ENCODE data around the gene ZSWIM1.

ZSWIM1 gene

GRCh38 chr20:45921337-45922189 lies 40.5 kb downstream of the ZSWIM1 start:
- Histone ChIP-seq H4K20me1 (ENCODE audit: insufficient read depth, low read length) (no peaks in the 10 kb centered on the region), H3K27ac (ENCODE audit: low read length) (no peak overlapping the region)
- TF ChIP-seq EZH2phosphoT487 (IDR thresholded peaks at IDR 0.05; ENCODE audit: low read length), result no peak
- no peak for TF ChIP-seq EZH2 (optimal IDR thresholded peaks at IDR 0.05; ENCODE audit: low read depth, low read length)
- TF ChIP-seq CTCF (IDR thresholded peaks at IDR 0.05; ENCODE audit: low read length), result no peak

GRCh38 chr20:45924391-45925261 lies 43.6 kb downstream of the ZSWIM1 start:
- no peaks in the 10 kb centered on the region for H4K20me1 ChIP-seq (ENCODE audit: insufficient read depth, low read length)
- no peak for TF ChIP-seq EZH2 (optimal IDR thresholded peaks at IDR 0.05; ENCODE audit: low read depth, low read length)
- TF ChIP-seq CTCF (IDR thresholded peaks at IDR 0.05; ENCODE audit: low read length), result no peak
- TF ChIP-seq EZH2phosphoT487 (IDR thresholded peaks at IDR 0.05; ENCODE audit: low read length), result no peak
- H2AFZ ChIP-seq (ENCODE audit: low read length), result no peak overlapping the region
- no peaks in the 10 kb centered on the region for H3K9me3 ChIP-seq (replicated peaks; ENCODE audit: insufficient read depth, low read length)
- H3F3A ChIP-seq (ENCODE audit: insufficient read depth, low read length), result no peaks in the 10 kb centered on the region
- no peak overlapping the region for H3K27ac ChIP-seq (ENCODE audit: low read length)
- H3K4me3 ChIP-seq (ENCODE audit: low read length), result no peak overlapping the region
- H3K79me2 ChIP-seq (ENCODE audit: low read length), result no peaks in the 10 kb centered on the region
- no peaks in the 10 kb centered on the region for H3K27me3 ChIP-seq (replicated peaks; ENCODE audit: insufficient read depth, low read length)
- DNase-seq, result no peak
- no peaks in the 10 kb centered on the region for H3K9me2 ChIP-seq (replicated peaks; ENCODE audit: insufficient read depth, low read length)
- H3K4me1 ChIP-seq (ENCODE audit: low read length), result no peaks in the 10 kb centered on the region
- H3K4me2 ChIP-seq (ENCODE audit: low read depth, low read length), result no peak overlapping the region
- H3K36me3 ChIP-seq (replicated peaks; ENCODE audit: insufficient read depth, low read length), result no peaks in the 10 kb centered on the region
- no peak overlapping the region for H3K9ac ChIP-seq (ENCODE audit: low read length)

More at GRCh38 chr20:45921337-45922189, 40.5 kb downstream of the ZSWIM1 start:
- no peak overlapping the region for H3K4me3 ChIP-seq (ENCODE audit: low read length)
- no peaks in the 10 kb centered on the region for H3K9me3 ChIP-seq (replicated peaks; ENCODE audit: insufficient read depth, low read length)
- H3K27me3 ChIP-seq (replicated peaks; ENCODE audit: insufficient read depth, low read length), result no peaks in the 10 kb centered on the region
- no peak overlapping the region for H3K9ac ChIP-seq (ENCODE audit: low read length)
- no peak for DNase-seq
- no peaks in the 10 kb centered on the region for H3K9me2 ChIP-seq (replicated peaks; ENCODE audit: insufficient read depth, low read length)
- H3K79me2 ChIP-seq (ENCODE audit: low read length), result no peaks in the 10 kb centered on the region
- no peak overlapping the region for H2AFZ ChIP-seq (ENCODE audit: low read length)
- no peaks in the 10 kb centered on the region for H3F3A ChIP-seq (ENCODE audit: insufficient read depth, low read length)
- H3K36me3 ChIP-seq (replicated peaks; ENCODE audit: insufficient read depth, low read length), result no peaks in the 10 kb centered on the region
- no peaks in the 10 kb centered on the region for H3K4me1 ChIP-seq (ENCODE audit: low read length)
- no peak overlapping the region for H3K4me2 ChIP-seq (ENCODE audit: low read depth, low read length)

GRCh38 chr20:45925821-45926506 lies 44.9 kb downstream of the ZSWIM1 start:
- Histone ChIP-seq H3K27me3 (replicated peaks; ENCODE audit: insufficient read depth, low read length) (no peaks in the 10 kb centered on the region), H4K20me1 (ENCODE audit: insufficient read depth, low read length) (no peaks in the 10 kb centered on the region), H3K4me3 (ENCODE audit: low read length) (no peak overlapping the region), H3K79me2 (ENCODE audit: low read length) (no peaks in the 10 kb centered on the region), H3K27ac (ENCODE audit: low read length) (no peak overlapping the region), H3K4me1 (ENCODE audit: low read length) (no peaks in the 10 kb centered on the region), H3K36me3 (replicated peaks; ENCODE audit: insufficient read depth, low read length) (no peaks in the 10 kb centered on the region), H3K9me2 (replicated peaks; ENCODE audit: insufficient read depth, low read length) (no peaks in the 10 kb centered on the region), H2AFZ (ENCODE audit: low read length) (no peak overlapping the region), H3F3A (ENCODE audit: insufficient read depth, low read length) (no peaks in the 10 kb centered on the region), H3K9me3 (replicated peaks; ENCODE audit: insufficient read depth, low read length) (no peaks in the 10 kb centered on the region), H3K9ac (ENCODE audit: low read length) (no peak overlapping the region), H3K4me2 (ENCODE audit: low read depth, low read length) (no peak overlapping the region)
- no peak for TF ChIP-seq EZH2phosphoT487 (IDR thresholded peaks at IDR 0.05; ENCODE audit: low read length)
- TF ChIP-seq CTCF (IDR thresholded peaks at IDR 0.05; ENCODE audit: low read length), result no peak
- no peak for TF ChIP-seq EZH2 (optimal IDR thresholded peaks at IDR 0.05; ENCODE audit: low read depth, low read length)
- DNase-seq, result no peak
